Activated T-helper 1 cell treated with Interleukin-2 at 50 U/mL for 16 hours (primary cell): Measurements from ENCODE around the gene BAHCC1.
"Not testable (repeated sequence)": the region's sequence is repeated elsewhere in the genome, so short reads cannot be mapped to it uniquely, and the experiment has no call there.

Source experiments
- DNase-seq: peaks from one replicate; pipeline ENCODE4 v3.0.0-alpha.2; 2020; ENCODE audit warnings: low read depth

BAHCC1 gene

GRCh38 chr17:81394921-81395599 lies at the start of gene BAHCC1:
Gene BAHCC1 (plus strand): TSS chr17:81395457. CDS start chr17:81399740, 4,283 bp downstream.
- peak; percentile 49 for DNase-seq

DNA sequence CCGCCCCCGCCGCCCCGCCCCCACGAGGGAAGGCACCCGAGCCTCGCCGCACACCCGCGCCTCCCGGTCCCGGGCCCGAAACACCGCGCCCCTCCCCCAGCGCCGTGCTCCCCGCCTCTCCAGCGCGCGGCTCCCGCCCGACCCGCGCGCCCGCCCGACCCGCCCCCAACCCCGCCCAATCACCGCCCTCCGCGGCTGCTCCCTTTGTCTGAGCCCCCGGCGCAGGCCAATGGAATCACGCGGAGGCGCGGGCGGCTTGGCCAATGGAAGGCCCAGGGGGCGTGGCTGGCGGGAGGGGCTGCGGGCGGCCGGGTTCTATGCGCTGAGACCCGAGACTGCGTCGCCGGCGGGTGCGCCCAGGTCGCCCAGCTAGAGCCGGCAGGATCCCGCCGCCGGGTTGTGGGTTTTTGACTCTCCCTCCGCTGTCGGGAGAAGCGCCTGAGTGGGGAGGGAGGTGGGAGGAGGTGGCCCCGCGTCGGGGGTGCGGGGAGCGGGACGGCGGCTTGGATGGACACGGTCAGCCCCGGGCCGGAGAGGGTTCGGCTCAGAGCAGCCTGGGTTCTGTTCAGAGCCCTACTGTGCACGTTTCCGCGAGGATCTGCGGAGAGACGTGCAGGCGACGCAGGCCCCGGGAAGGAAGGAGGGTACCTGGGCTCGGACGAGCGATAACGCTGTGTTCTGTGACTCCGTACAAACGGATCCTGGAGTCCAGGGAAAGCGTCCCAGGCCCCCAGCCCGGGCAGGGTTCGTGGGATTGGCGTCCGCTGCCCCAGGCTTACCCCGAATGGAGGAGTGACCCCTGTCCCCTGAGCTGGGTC lies 49.0 kb upstream of the BAHCC1 start:
- peak; percentile 83 for DNase-seq

DNA sequence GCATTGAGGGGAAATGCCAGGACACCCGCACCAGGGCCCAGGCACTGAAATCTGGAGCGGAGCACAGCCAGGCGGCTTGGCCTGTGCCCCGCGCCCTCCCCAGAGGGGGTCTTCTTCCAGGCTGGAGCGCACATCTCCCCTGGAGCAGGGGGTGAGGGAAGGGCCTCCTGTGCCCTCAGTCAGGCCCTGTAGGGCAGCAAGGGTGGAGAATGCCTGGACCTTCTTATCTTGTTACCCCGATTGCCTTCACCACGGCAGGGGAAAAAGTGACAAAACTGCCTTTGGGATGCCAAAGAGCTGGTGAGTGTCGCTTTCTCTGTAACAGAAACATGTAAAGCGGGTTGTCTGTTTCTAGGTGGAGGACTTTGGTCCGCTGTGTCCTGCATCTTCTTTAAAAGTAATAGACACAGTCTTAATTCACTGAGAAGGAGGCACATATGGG lies 48.3 kb upstream of the BAHCC1 start:
- DNase-seq: no peak

GRCh38 chr17:81347437-81347836 lies 47.8 kb upstream of the BAHCC1 start:
- DNase-seq: no peak

GRCh38 chr17:81348097-81349055 lies 46.9 kb upstream of the BAHCC1 start:
- DNase-seq: no peak

- no peak for DNase-seq
These were observed 45.6 kb upstream of the BAHCC1 start for GRCh38 chr17:81349397-81350319.

GRCh38 chr17:81350320-81350890 lies 44.9 kb upstream of the BAHCC1 start:
- DNase-seq: no peak

DNA sequence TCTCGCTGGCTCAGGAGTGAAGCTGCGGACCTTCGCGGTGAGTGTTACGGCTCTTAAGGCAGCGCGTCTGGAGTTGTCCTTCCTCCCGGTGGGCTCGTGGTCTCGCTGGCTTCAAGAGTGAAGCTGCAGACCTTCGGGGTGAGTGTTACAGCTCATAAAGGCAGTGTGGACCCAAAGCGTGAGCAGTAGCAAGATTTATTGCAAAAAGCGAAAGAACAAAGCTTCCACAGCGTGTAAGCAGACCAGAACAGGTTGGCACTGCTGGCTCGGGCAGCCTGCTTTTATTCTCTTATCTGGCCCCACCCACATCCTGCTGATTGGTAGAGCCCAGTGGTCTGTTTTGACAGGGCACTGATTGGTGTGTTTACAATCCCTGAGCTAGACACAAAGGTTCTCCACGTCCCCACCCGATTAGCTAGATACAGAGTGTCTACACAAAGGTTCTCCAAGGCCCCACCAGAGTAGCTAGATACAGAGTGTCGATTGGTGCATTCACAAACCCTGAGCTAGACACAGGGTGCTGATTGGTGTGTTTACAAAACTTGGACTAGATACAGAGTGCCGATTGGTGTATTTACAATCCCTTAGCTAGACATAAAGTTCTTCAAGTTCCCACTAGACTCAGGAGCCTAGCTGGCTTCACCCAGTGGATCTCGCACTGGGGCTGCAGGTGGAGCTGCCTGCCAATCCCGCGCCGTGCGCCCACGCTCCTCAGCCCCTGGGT lies 43.8 kb upstream of the BAHCC1 start:
- DNase-seq: not testable (repeated sequence)

DNA sequence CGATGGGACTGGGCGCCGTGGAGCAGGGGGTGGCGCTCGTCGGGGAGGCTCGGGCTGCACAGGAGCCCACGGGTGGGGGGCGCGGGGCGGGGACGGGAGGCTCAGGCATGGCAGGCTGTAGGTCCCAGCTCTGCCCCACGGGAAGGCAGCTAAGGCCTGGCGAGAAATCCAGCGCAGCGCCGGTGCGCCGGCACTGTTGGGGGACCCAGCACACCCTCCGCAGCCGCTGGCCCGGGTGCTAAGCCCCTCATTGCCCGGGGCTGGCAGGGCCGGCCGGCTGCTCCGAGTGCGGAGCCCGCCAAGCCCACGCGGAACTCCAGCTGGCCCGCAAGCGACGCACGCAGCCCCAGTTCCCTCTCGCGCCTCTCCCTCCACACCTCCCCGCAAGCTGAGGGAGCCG lies 43.2 kb upstream of the BAHCC1 start:
- not testable (repeated sequence) for DNase-seq

GRCh38 chr17:81354252-81354953 lies 40.9 kb upstream of the BAHCC1 start:
- no peak for DNase-seq

- DNase-seq: no peak
These were observed 40.3 kb upstream of the BAHCC1 start for GRCh38 chr17:81354954-81355347.

DNA sequence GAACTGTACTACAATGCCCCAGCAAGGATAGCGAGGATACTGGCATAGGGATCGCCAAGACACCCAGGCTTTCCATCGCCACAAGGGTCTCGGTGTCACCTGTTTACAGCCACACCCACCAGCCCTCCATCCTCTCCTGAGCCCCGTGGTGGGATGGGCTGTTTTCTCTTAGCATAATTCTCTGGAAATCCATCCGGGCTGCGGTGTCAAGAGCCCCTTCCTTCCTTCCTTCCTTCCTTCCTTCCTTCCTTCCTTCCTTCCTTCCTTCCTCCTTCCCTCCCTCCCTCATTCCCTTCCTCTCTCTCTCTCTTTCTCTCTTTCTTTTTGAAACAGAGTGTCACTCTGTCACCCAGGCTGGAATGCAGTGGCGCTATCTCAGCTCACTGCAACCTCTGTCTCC lies 36.0 kb upstream of the BAHCC1 start:
- no peak for DNase-seq

DNA sequence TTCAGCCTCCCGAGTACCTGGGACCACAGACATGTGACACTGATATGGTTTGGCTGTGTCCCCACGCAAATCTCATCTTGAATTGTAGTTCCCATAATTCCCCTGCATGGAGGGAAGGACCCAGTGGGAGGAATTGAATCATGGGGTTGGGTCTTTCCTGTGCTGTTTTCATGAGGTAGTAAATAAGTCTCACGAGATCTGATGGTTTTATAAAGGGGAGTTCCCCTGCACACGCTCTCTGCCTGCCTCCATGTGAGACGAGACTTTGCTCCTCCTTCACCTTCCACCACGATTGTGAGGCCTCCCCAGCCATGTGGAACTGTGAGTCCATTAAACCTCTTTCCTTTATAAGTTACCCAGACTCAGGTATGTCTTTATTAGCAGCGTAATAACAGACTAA lies 33.3 kb upstream of the BAHCC1 start:
- DNase-seq: not testable (repeated sequence)

GRCh38 chr17:81364278-81365147 lies 30.7 kb upstream of the BAHCC1 start:
- no peak for DNase-seq

GRCh38 chr17:81365148-81365600 lies 30.1 kb upstream of the BAHCC1 start:
- DNase-seq: no peak

- DNase-seq: no peak
These were observed 29.4 kb upstream of the BAHCC1 start for GRCh38 chr17:81365601-81366585.

GRCh38 chr17:81366648-81367047 lies 28.6 kb upstream of the BAHCC1 start:
- no peak for DNase-seq
